HL-60/S4 (cell line): ENCODE results near the gene LYVE1.

Source experiments
- in situ Hi-C: fragments of 300-500 bp; cut with MboI; formaldehyde crosslinking; loops from 2 replicates; pipeline ENCODE4 v1.14.3; 2022; ENCODE audit warnings: low sequenced_read_pairs

LYVE1 gene

DNA sequence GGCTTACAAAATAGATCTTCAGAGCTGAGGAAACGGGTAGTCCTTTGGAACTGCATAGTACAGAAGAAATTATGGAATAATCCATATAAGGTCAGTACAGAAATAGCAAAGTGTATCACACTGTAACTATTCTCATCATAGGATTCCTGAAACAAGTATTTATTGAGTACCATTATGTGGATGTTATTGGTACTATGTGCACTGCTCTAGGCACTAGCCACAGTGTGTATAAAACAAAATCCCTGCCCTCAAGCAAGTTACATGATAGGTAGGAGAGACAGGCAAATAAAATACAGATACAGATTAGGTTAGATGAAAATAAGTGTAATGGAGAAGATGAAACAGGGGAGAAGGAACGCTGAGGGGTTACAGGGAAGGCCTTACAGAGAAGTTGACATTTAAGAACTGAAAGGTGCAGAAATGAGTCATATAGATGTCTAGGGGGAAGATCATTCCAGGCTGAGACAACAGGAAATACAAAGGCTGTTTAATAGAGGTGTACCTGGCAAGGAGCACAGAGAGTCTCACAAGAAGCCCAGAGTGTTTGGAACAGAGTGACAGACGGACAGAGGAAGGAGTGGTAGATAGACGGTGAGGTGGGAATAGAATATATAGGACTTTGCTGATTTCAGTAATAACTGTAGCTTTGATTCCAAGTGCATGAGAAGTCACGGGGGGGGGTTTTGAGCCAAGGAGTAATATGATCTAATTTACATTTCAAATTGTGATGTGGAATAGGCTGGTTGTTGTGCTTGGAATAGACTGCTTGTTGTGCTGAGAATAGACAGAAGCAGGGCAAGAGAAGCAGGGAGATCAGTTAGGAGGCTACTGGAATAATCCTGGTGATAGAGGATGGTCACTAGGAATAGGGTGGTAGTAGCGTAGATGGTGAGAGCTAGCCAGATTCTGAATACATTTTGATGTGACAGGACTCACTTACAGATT, 41.2 kb downstream of the LYVE1 start:
- in situ Hi-C loops, result no loop called here

GRCh38 chr11:10524471-10524870, 44.0 kb downstream of the LYVE1 start:
- in situ Hi-C loops, result no loop called here

DNA sequence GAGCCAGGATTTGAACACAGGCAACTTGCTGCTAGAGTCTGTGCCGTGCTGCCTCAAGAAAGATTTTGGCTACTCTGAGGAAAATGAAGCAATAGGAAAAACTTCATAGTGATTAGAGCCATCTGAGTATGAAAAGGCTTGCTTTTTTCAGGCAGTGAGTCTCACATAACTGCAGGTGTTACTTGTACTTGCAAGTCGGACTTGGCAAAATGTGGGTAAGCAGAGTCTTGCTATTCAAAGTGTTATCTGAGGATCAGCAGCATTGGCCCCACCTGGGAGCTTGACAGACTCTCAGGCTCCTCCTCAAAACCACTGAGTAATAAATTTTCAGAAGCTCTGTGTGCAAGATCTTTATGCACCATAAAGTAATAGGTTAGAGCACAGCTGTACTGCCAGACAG, 45.5 kb downstream of the LYVE1 start:
- in situ Hi-C loops, result no loop called here

DNA sequence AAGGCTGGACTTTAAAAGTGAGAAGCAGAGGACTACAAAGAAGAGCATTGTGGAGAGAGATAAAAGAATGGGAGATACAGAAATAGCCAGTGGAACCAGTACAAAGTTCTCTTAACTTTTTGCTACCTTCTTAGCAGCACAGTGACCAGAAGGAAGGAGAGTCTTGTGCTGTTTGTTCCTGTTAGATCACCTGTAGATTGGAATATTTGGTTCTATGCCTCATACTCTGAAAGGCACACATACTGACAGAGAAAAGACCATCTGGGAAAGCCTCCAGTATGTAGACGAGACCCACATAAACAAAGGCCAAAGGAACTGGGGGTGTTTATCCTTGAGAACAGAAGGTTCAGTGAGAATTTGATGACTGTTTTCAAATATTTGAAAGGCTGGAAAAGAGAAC, 46.2 kb downstream of the LYVE1 start:
- in situ Hi-C loops, result no loop called here

DNA sequence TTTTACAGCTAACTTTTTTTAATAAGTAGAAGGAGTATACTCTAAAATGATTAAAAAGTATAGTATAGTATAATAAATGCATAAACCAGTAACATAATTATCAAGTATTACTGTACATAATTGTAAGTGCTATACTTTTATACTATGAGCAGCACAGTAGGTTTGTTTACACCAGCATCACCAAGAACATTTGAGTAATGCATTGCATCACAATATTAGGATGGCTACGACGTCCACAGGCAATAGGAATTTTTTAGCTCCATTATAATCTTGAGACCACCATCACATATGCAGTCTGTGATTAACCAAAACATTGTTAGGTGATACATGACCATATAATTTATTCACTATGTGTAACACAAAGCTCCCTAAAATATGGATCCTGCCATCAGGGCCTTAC, 47.9 kb downstream of the LYVE1 start:
- in situ Hi-C loops, result no loop called here

- in situ Hi-C loops, result no loop called here
Measured at GRCh38 chr11:10519630-10520029, 48.8 kb downstream of the LYVE1 start.

GRCh38 chr11:10518891-10519290, 49.6 kb downstream of the LYVE1 start:
- in situ Hi-C loops, result no loop called here

- in situ Hi-C loops, result no loop called here
Measured at GRCh38 chr11:10518123-10518522, 50.3 kb downstream of the LYVE1 start.

DNA sequence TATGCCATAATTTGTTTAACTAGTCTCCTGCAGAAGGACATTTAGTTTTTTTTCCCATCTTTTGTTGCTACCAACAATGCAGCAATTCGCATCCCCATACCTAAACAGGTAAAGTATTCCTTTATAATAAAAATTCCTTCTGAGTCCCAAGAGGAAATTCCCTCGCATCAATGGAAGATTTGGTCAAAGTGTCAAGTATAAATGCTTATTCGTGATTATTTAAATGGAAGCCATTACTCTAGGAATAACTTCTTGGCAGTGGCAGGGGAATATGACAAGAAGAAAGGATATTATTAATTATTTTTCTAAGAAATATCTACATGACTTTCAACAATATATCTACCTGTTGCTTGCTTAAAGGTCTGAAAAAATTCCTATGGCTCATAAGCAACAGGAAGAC, 53.0 kb downstream of the LYVE1 start:
- in situ Hi-C loops, result no loop called here

GRCh38 chr11:10514709-10515108, 53.8 kb downstream of the LYVE1 start:
- in situ Hi-C loops, result no loop called here

DNA sequence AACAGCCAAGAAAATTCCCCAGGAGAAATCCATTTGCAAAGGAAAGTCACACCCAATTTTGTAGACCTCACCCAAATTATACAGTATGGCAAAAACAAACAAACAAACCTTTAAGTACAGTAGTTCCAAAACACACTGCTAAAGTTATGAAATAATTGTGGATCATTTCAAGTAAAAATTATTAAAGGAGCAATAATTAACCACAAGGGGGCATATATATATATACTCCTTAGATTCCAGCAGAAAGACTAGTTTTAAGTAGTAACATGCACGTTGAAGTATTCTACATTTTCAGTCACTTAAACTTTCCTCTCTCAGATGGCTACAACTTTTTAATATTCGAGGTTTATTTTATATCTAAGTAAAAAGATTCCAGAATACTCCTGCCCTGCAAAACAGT, 54.3 kb downstream of the LYVE1 start:
- in situ Hi-C loops, result no loop called here

GRCh38 chr11:10511181-10511621, 57.3 kb downstream of the LYVE1 start:
- in situ Hi-C loops, result no loop called here
